ENCODE measurements around the gene EREG. TPM values are rescaled to one million over a fixed set of nuclear protein-coding genes. Genes with fewer than 3 reads are reported as not detected.

The EREG gene
- total RNA-seq, 2 donors from 2014 or later = 1.1 to 7.8 TPM

- Histone ChIP-seq H3K9me3 (no peaks in the 10 kb centered on the region), H3K4me3 (no peak overlapping the region), H3K4me1 (ENCODE audit: control insufficient read depth in 1 of 2, low read depth in 2 of 2) (peaks cover 0 to 3% of the 10 kb centered on the region in 2 donors), H3K36me3 (no peaks in the 10 kb centered on the region), H3K27ac (no peak overlapping the region), H3K27me3 (replicated peaks; ENCODE audit: insufficient read depth) (no peaks in the 10 kb centered on the region)
- ATAC-seq (ENCODE audit: insufficient number of reproducible peaks, low FRiP score, low read depth) = no peak
- DNase-seq (ENCODE audit: low spot score) = no peak
- no peak for TF ChIP-seq CTCF (IDR thresholded peaks at IDR 0.05)
Observed at GRCh38 chr4:74400395-74400794, 35.5 kb downstream of the EREG start.

- no peak for TF ChIP-seq CTCF (IDR thresholded peaks at IDR 0.05)
- H3K27ac ChIP-seq = no peak overlapping the region
- H3K27me3 ChIP-seq (replicated peaks; ENCODE audit: insufficient read depth) = no peaks in the 10 kb centered on the region
- no peaks in the 10 kb centered on the region for H3K9me3 ChIP-seq
- H3K4me1 ChIP-seq (ENCODE audit: control insufficient read depth in 1 of 2, low read depth in 2 of 2) = no peaks in the 10 kb centered on the region
- DNase-seq (ENCODE audit: low spot score) (no peak), ATAC-seq (ENCODE audit: insufficient number of reproducible peaks, low FRiP score, low read depth) (no peak)
- no peak overlapping the region for H3K4me3 ChIP-seq
- no peaks in the 10 kb centered on the region for H3K36me3 ChIP-seq
Observed at GRCh38 chr4:74402692-74403456, 37.9 kb downstream of the EREG start.

- Histone ChIP-seq H3K27me3 (replicated peaks; ENCODE audit: insufficient read depth) (no peaks in the 10 kb centered on the region), H3K4me1 (ENCODE audit: control insufficient read depth in 1 of 2, low read depth in 2 of 2) (no peaks in the 10 kb centered on the region), H3K4me3 (no peak overlapping the region), H3K9me3 (no peaks in the 10 kb centered on the region), H3K36me3 (no peaks in the 10 kb centered on the region), H3K27ac (no peak overlapping the region)
- DNase-seq (ENCODE audit: low spot score) (no peak), ATAC-seq (ENCODE audit: insufficient number of reproducible peaks, low FRiP score, low read depth) (no peak)
- TF ChIP-seq CTCF (IDR thresholded peaks at IDR 0.05) = no peak
Observed at GRCh38 chr4:74407891-74408290, 42.9 kb downstream of the EREG start.

GRCh38 chr4:74408639-74409038 is 43.7 kb downstream of the EREG start:
- Histone ChIP-seq H3K27ac (no peak overlapping the region), H3K4me1 (ENCODE audit: control insufficient read depth in 1 of 2, low read depth in 2 of 2) (no peaks in the 10 kb centered on the region), H3K4me3 (no peak overlapping the region), H3K27me3 (replicated peaks; ENCODE audit: insufficient read depth) (no peaks in the 10 kb centered on the region), H3K36me3 (no peaks in the 10 kb centered on the region), H3K9me3 (no peaks in the 10 kb centered on the region)
- TF ChIP-seq CTCF (IDR thresholded peaks at IDR 0.05) = no peak
- DNase-seq (ENCODE audit: low spot score) (no peak), ATAC-seq (ENCODE audit: insufficient number of reproducible peaks, low FRiP score, low read depth) (no peak)

GRCh38 chr4:74410272-74410671 is 45.3 kb downstream of the EREG start:
- Histone ChIP-seq H3K9me3 (no peaks in the 10 kb centered on the region), H3K36me3 (no peaks in the 10 kb centered on the region), H3K4me1 (ENCODE audit: control insufficient read depth in 1 of 2, low read depth in 2 of 2) (no peaks in the 10 kb centered on the region), H3K27me3 (replicated peaks; ENCODE audit: insufficient read depth) (no peaks in the 10 kb centered on the region), H3K4me3 (no peak overlapping the region), H3K27ac (no peak overlapping the region)
- DNase-seq (ENCODE audit: low spot score) (no peak), ATAC-seq (ENCODE audit: insufficient number of reproducible peaks, low FRiP score, low read depth) (no peak)
- no peak for TF ChIP-seq CTCF (IDR thresholded peaks at IDR 0.05)
